HG02885 (cell line): ENCODE results near the gene C3orf33.
A peak's percentile ranks its signal among the peaks of the same experiment; 100 is the strongest.

Source experiments
- ATAC-seq: cut with Tn5 transposase; IDR thresholded peaks from one replicate; pipeline ENCODE4 v1.9.1; 2021; ENCODE audit warnings: mild to moderate bottlenecking; ENCODE audit not compliant: unreplicated experiment, poor library complexity

The C3orf33 gene

GRCh38 chr3:155744010-155744625 lies 62.0 kb downstream of the C3orf33 start:
- peak; percentile 58 for ATAC-seq

DNA sequence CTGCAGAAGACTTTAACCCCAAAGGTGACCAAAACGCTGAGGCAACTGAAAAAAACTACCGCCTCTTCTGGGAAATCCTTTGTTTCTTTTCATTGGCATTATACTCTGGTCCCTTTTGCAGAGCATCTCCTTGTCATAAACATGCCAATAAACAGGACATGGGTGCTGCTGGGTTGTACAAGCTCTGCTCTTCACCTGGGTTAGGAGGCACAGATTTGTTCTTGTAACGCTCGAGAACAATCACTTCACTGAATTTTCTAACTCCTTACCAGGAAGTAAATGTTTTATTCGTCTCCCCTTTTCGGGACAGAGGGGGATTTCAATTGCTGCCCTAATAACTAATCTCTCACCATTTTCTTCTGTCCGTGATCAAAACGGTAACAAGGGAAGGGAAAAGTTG lies 62.5 kb downstream of the C3orf33 start:
- ATAC-seq, result no peak

DNA sequence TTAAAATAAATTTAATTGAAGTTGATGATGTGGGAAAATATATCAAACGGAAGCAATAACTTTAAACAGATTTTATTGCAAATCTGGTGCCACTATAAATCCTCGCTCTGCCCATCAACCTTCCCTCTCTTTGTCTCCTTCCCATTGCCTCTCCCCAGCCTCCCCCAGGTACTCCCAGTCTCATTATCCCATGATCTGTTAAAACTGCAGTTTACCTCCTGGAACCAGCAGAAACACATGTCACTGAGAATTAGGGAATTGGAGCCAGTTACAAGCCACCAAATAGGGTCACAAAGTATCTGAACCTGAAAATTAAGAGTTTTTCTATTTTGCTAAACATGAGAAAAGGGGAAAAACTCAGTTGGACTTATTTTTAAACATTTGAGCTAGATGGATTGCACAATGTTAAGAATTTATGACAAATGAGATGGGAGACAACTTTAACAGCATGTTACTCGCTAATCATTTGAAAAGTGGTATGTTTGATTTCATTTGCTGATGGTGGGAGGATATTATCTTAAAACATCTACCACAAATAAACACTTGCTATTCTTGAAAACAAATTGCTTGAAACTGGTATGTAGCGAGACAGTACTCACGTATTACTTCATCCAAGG lies 63.6 kb downstream of the C3orf33 start:
- ATAC-seq, result no peak

DNA sequence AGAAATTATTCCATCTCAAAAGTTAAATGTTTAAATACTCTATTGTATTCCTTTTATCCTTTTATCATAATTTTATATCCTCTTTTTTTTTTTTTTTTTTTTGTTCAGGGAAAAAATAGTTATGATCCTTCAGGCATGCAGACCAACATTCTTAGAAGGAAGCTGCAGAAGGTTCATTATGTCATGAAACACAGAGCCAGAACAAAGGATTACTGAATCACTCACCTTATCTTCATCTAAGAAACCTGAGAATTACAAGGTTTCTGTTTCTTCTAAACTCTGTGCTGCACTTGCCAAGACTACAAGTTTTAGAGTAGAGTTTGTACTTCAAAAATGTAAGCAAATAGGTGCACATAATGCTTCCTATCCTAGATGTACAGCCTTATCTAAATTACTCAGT lies 64.5 kb downstream of the C3orf33 start:
- ATAC-seq, result no peak

DNA sequence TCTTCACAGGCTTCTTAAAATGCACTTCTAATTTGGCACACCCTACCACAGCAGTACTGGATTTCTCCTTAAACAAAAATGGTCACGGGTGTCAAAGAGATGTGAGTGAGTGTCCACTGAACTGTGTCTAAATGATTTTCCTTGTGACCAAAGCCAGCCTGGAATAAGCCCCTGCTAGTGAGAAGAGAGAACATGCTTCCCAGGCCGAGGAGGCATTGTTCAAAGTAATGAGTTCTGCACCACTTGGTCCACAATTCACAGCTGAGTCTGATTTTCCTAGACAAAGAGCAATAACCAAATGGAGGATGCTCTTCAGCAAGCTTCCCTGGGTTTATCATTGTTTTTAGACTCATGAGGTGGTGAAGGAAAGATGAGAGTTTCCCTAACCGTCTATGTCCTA lies 65.0 kb downstream of the C3orf33 start:
- no peak for ATAC-seq

- no peak for ATAC-seq
Measured at GRCh38 chr3:155739154-155739553, 66.9 kb downstream of the C3orf33 start.

DNA sequence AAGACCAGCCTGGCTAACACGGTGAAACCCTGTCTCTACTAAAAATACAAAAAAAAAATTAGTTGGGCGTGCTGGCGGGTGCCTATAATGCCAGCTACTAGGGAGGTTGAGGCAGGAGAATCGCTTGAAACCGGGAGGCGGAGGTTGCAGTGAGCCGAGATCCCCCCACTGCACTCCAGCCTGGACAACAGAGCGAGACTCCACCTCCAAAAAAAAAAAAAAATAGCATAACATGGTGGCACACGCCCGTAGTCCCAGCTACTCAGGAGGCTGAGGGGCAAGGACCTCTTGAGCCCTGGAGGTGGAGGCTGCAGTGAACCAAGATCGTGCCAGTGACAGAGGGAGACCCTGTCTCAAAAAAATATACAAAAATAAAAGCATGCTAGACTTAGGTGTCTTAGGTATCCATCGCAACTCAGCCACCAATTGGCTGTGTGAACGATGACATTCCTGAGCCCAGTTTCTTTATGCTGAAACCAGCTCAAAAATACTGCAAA lies 67.5 kb downstream of the C3orf33 start:
- ATAC-seq, result no peak

DNA sequence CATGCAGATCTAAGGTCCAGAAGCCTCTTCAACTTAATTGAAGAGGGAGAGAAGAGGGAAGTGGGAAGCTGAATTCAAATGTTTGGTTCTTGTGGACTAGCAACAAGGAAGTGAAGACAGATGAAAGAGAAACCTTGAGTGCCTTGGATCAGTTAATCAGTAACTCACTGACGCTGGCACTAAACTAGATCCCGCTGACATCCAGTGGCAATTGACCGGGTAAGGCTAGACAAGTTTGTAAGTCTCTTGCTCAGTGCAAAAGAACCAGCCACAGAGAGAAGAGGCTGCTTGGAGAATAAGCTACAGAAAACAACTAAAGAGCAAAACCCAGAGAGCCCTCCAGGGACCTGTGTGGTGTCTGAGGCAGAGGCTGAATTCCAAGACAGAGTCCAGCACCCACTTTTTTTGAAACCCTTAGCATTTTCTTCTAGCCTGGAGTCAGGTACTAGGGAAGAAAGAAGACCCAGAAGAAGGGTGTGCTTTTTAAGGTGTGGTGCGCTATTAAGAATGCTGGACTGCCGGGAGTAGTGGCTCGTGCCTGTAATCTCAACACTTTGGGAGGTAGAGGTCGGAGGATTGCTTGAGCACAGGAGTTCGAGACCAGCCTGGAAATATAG lies 68.1 kb downstream of the C3orf33 start:
- peak; percentile 77 for ATAC-seq

- no peak for ATAC-seq
Measured at GRCh38 chr3:155736381-155736780, 69.7 kb downstream of the C3orf33 start.

DNA sequence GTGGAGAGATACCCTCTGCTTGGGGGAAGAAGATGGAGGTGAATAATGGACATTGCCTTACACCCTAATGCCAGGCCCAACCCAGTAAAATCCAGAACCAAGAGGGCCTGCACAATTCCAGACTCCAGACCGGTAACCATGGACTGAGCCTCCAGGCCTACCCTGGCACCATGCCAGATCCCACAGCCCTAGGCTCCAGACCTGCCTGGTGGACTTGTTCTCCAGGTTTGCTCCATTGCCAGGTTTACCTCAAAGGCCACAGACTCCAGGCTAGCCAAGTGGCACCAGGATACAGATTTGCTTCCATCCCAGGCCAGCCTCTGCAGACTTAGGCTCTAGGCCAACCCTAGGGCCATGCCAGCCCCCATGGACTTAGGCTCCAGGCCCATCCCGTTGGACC lies 75.2 kb downstream of the C3orf33 start:
- ATAC-seq, result no peak

GRCh38 chr3:155727836-155728235 lies 78.2 kb downstream of the C3orf33 start:
- ATAC-seq, result no peak

GRCh38 chr3:155714295-155714718 lies 91.8 kb downstream of the C3orf33 start:
- ATAC-seq, result no peak
